ENCODE data around the gene NR3C2.

NR3C2 gene

DNA sequence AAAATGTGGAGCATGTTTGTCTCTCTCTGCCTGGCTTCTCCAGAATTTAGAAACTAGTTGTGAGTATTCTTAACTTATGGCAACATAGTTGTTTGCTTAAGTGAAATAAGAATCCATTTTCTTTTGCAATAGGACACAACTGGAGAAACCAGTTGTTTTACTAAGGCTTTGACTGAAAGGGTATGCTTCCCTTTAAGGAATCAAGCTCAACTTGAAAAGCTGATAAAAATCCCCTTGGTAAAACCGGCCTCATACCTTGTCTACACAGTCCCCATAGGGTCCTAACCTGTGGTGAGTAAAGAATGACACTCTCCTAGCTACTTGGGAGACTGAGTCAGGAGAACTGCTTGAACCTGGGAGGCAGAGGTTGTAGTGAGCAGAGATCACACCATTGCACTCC lies 139.8 kb downstream of the NR3C2 start:
- no peak for DNase-seq

DNA sequence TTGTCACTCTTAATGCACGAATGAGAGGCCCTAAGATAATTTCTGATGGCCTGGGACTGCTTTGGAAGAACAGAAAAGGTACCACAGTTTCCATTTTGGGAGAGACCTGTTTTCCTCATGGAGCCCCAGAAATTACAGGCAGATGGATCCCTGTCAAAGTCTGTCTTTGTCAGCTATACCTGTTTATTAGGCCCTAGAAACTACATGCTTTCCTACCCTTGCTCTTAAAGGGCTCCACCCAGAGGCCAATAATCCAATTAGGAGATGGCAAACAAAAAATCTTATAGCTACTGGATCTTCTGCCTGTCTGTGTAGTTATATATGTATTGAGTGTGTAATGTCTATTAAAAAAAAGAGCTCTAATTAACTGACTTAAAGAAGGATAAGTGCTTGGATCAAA lies 141.3 kb downstream of the NR3C2 start:
- DNase-seq = no peak

DNA sequence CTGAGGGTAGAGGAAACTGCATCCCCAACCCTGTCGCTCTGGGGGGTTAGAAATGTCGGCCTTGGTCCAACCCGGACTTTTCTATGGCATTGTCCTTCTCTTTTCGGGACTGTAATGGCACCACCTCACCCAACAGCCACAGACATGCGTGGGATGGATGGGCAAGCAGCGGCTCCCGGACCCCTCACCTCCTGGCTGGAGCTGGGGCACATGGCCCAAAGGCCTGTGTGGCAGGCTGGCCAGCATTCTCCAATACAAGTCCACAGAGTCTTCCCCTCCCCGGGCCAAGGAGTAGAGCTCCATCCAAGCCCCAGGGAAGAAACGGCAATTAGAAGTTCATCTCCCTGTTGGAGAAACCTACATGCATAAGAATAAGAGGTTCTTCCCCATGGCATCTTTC lies 142.9 kb downstream of the NR3C2 start:
- DNase-seq = no peak

- DNase-seq = no peak
Measured at GRCh38 chr4:148296498-148296897, 145.7 kb downstream of the NR3C2 start.

- no peak for DNase-seq
Measured at GRCh38 chr4:148295642-148296041, 146.6 kb downstream of the NR3C2 start.

DNA sequence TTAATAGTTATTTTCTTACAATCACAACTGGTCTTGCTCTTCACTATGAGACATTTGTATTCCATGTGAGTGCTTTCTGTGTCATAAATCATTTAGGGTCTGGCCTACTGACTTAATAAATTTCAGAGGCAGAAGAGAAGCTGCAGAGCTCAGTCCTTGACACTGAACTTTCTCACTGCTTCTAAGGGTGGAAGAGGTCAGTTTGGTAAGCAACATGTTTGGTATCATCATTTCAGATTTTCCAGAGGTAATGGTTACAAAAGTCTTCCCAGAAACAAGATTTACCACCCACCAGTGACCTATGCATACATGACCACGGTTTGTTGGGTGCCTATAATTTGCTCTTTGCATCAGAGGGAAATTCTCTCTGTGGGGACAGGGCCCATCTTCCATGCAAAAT lies 148.6 kb downstream of the NR3C2 start:
- DNase-seq = no peak

DNA sequence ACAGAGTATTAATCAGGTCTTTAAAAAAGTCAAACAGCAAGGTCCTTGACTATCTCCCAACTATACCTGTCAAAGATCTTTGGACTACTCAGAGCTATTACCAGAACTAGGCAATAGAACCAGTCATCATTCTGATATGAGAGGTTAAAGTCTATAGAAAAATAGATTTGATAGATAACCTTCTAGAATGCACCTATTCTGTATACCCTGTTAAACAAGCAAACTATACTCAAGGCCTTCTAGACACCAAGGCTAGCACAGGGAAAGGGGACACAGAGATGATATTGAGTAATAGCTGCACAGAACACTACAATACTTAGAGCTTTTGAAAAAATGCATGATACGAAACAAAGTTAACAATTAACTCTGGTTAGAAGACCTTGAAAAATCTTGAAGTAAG lies 149.5 kb downstream of the NR3C2 start:
- DNase-seq = no peak

GRCh38 chr4:148289740-148290139 lies 152.5 kb downstream of the NR3C2 start:
- DNase-seq = no peak

DNA sequence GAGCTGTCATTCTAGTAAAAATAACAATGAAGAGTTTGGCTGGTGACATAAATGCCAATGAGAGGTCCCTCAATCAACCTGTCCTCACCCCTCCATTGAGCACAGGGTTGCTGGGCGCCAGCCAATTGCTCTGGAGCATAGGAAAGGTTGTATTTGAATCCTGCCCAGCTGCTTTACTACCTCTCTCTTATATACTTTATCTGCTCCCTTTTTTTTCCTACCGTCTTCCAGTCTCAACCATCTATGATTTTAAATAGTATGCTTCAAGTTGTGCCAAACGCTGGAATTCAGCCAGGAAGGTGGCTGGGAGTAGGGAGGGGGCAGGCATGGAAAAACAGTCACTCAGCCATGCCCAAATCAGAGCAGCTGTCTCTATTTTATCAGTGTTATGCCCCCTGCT lies 153.8 kb downstream of the NR3C2 start:
- DNase-seq = no peak

GRCh38 chr4:148287111-148287510 lies 155.1 kb downstream of the NR3C2 start:
- DNase-seq = no peak

DNA sequence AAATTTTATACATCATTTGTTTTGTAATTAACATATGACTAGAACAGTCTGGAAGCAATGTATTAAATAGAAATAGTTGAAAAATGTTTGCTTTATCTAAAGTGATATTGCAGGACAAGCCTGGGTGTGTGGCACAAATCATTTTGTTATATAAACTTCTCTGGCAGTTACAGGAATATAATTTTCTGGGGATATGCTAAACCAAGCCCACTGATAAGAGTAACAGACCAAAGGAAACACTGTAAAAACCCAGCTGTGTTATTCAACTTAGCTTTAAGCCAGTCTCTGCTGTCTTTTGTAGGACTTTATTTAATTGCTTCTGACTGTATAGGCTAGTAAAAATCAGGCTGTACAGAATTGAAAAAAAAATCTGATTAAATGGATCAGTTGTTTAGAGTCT lies 156.2 kb downstream of the NR3C2 start:
- DNase-seq = no peak

DNA sequence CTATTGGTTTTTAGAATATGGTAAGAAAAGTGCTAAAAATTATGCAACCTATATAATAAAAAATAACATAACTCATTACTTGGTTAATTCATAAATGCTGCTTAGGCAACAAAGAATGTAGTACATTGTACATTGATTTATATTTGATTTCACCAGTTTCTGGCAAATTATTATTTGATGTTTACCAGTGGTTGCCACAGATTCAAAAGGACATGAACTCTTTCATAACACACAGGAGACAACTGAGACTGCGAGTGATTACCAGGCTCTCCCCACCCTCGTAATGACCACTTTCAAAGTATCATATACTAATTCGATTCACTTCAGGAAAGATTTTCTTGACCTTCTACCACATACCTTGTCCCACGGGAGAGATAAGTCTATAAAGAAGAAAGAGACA lies 158.5 kb downstream of the NR3C2 start:
- DNase-seq = no peak

DNA sequence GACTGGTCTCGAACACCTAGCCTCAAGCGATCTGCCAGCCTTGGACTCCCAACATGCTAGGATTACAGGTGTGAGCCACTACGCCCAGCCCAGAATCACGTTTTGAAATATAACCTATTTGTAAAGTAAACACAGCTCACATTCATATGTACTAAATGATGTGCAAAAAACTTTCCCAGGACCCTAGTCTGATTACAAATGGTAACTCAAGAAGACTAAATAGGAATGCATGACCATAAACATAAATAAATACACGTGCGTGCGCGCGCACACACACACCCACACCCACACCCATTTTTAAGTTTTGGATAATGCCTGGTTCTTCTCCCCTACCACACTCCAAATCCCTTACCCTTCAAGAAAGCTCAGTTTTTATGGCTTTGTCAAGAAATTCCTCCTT lies 163.9 kb downstream of the NR3C2 start:
- no peak for DNase-seq

- no peak for DNase-seq
Measured at GRCh38 chr4:148275266-148275665, 166.9 kb downstream of the NR3C2 start.

- no peak for DNase-seq
Measured at GRCh38 chr4:148273501-148273986, 168.7 kb downstream of the NR3C2 start.

- DNase-seq = no peak
Measured at GRCh38 chr4:148271166-148271565, 171.0 kb downstream of the NR3C2 start.

DNA sequence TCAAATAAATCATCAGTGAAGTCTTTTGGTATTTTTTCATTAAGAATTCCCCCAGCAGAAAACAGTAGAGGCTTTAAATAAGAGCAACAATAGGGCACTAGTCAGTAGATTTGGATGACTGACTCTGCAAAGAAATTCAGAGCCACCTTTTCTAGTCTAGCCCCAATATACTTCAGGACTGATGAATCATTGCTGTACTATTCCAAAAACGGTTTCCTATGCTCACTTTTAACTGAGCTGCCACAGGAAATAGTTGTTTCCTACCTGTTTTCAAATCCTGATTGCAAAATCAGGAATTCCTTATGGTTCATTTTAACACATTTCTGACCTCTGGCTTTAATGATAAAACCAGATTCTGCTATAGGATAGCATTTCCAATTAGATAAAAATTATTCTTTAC lies 171.6 kb downstream of the NR3C2 start:
- DNase-seq = no peak

DNA sequence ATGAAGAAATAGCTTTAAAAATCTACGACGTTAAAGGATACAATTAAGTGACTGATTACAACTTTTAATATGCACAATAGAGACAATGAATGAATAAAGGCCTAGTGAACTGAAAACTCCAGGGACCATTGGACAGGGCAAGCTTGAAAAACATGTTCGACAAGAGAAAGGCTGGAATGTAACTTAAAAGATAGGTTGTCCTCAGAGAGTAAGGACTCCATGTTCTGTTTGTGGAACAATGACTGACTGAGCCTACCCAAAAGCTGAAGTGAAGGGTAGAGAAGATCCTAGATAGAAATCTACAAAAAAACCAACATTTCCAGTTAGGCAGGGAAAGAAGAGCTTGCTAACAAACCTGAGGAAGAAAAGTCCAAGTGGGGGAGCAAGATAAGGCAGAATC lies 173.4 kb downstream of the NR3C2 start:
- no peak for DNase-seq

GRCh38 chr4:148266921-148267320 lies 175.3 kb downstream of the NR3C2 start:
- no peak for DNase-seq

DNA sequence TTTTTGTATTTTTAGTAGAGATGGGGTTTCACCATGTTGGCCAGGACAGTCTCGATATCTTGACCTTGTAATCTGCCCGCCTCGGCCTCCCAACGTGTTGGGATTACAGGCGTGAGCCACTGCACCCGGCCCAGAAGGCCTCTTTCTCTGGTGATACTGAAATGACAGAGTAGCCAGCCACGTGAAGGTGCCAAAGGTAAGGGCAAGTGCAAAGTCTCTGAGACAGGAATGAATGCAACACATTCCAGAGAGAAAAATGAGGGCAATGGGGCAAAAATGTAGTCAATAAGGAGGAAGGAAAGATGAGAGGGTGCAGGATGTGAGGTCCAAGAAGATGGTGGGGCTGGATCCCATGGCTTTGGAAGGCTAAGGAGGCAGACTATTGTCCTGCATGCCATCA lies 176.0 kb downstream of the NR3C2 start:
- no peak for DNase-seq

DNA sequence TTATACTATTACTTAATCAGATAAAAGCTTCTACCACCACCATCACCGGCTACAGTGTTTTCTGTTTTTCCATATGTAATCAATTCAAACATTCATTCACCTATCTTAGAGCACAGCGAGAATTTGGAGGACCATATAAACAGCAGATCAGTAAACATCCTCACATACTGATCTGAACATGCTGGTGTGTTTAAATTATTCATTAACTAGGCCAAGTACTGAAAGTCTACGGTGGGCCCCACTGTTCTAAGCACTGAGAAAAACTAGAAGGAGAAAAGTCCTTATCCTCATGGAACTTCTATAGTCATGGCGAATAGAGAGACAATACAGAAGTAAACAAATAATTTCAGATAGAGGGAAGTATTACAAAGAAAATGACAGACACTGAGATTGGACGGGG lies 176.6 kb downstream of the NR3C2 start:
- no peak for DNase-seq

DNA sequence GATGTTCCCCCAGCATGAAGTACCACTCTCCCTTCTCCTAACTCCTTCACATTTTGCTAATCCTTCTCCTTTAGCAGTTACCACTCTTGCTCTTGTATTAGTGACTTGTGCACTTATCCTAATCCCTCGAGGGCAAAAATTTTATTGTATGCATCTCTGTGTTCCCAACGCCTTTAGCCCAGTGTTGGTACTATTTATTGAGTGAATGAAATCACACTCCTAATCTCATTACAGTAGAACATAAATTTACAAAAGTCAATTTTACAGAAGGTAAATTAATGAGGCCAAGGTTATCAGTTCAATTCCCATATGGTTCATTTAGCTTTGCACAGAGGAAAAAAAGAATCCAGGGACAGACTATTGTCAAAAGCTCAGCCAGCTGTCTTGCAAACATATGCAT lies 178.4 kb downstream of the NR3C2 start:
- DNase-seq = no peak

DNA sequence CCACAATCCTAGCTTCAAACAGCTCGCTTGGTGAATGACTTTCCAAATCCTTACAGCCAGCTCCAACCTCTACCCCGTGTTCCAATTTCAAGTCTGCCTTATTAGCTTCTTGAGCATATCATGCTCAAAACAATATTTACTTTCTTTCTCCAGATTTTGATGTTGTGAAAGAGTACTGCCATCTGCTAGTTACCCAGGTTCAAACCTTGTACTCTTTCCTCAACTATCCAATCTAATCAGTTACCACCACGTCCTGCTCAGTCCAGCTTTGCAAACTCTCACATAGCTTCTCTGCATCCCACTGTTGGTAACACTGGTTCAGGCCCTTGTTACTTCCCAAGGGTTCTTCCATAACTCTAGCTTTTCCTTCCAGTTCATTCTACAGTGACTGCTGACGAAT lies 179.1 kb downstream of the NR3C2 start:
- no peak for DNase-seq

DNA sequence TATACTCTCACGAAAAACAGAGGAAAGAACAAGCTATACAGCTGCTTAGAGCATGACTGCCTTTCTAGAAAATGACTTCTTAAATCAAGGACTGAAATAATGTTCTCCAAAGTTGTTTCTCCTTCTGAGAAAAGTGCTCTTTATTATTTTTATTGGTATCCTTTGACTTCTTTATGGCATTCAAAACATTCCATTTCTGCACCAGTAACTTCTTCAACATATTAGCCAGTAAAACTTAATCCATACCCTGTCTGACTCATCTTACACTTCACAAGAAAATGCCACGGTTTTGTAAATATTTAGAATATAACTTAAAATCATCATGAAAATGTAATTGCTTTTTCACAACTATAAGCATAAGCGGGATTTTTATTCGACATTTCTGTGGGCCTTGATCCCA lies 180.4 kb downstream of the NR3C2 start:
- no peak for DNase-seq

DNA sequence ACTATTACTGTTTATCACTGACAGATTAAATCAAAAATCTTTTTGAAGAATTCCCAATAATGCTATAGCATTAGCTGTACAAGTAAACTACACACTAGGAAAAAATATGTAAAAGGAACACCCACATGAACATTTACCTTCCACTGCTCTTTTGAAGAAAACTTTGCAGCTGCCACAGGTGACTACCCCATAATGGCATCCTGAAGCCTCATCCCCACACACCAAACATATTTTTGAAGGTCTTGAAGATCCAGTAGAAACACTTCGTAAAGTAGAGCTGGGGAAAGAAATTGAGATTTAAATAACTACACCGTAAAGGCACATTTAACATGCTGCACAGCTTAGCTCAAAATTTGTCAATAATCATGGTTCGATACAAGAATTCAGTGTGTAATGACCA lies 182.4 kb downstream of the NR3C2 start:
- DNase-seq = no peak

GRCh38 chr4:148258535-148258934 lies 183.7 kb downstream of the NR3C2 start:
- DNase-seq = no peak

All from inflammatory macrophage treated with lipopolysaccharide for 1 hour (primary cell).